Hepatocyte (in vitro differentiated cells): ENCODE data around the gene UAP1. TPM values are rescaled to one million over a fixed set of nuclear protein-coding genes. Genes with fewer than 3 reads are reported as not detected.

Experiments
- DNase-seq: peaks from one replicate; pipeline ENCODE4 v3.0.0-alpha.2; 2016; ENCODE audit warnings: low spot score
- H2AFZ ChIP-seq: fragments of 200-600 bp; sonication (generic); 2 replicates; pipeline ENCODE4 v1.6.0; 2016; ENCODE audit warnings: antibody characterized with exemption, mild to moderate bottlenecking
- H3K27ac ChIP-seq: fragments of 200-600 bp; sonication (generic); 2 replicates; pipeline ENCODE4 v1.5.1; 2016; ENCODE audit warnings: mild to moderate bottlenecking
- H3K27me3 ChIP-seq: fragments of 200-600 bp; sonication (generic); 2 replicates; pipeline ENCODE4 v1.6.1; 2016
- H3K36me3 ChIP-seq: fragments of 200-600 bp; sonication (generic); replicated peaks from 2 replicates; pipeline ENCODE4 v1.5.1; 2016; ENCODE audit warnings: low read depth; ENCODE audit not compliant: insufficient read depth
- H3K4me1 ChIP-seq: fragments of 200-600 bp; sonication (generic); 2 replicates; pipeline ENCODE4 v1.5.1; 2016; ENCODE audit warnings: mild to moderate bottlenecking, moderate library complexity; ENCODE audit not compliant: insufficient read depth
- H3K4me2 ChIP-seq: fragments of 200-600 bp; sonication (generic); 2 replicates; pipeline ENCODE4 v1.6.0; 2016
- H3K4me3 ChIP-seq: fragments of 200-600 bp; sonication (generic); 2 replicates; pipeline ENCODE4 v1.5.1; 2016; ENCODE audit warnings: mild to moderate bottlenecking
- H3K79me2 ChIP-seq: fragments of 200-600 bp; sonication (generic); 2 replicates; pipeline ENCODE4 v1.6.0; 2017; ENCODE audit warnings: mild to moderate bottlenecking
- H3K9me2 ChIP-seq: fragments of 200-600 bp; sonication (generic); replicated peaks from 2 replicates; pipeline ENCODE4 v1.6.0; 2017; ENCODE audit warnings: mild to moderate bottlenecking; ENCODE audit not compliant: insufficient read depth
- H3K9me3 ChIP-seq: fragments of 200-600 bp; sonication (generic); 2 replicates; pipeline ENCODE4 v1.5.1; 2016; ENCODE audit warnings: low read depth, mild to moderate bottlenecking
- H4K20me1 ChIP-seq: fragments of 200-600 bp; sonication (generic); 2 replicates; pipeline ENCODE4 v1.6.0; 2016; ENCODE audit warnings: mild to moderate bottlenecking; ENCODE audit not compliant: insufficient read depth, poor library complexity, severe bottlenecking
- CTCF ChIP-seq: fragments of 200-600 bp; sonication (generic); IDR thresholded peaks from 2 replicates; pipeline ENCODE4 v1.5.1; 2016; ENCODE audit warnings: antibody characterized with exemption, mild to moderate bottlenecking; ENCODE audit not compliant: poor library complexity
- EZH2 ChIP-seq: fragments of 200-600 bp; sonication (generic); IDR thresholded peaks from 2 replicates; pipeline ENCODE4 v1.6.1; 2016; ENCODE audit warnings: antibody characterized with exemption, mild to moderate bottlenecking, borderline replicate concordance
- EZH2phosphoT487 ChIP-seq: fragments of 200-600 bp; sonication (generic); IDR thresholded peaks from one replicate; pipeline ENCODE4 v1.6.1; 2018; ENCODE audit warnings: antibody characterized with exemption, mild to moderate bottlenecking, low read depth, moderate library complexity; ENCODE audit not compliant: unreplicated experiment, severe bottlenecking
- WGBS: methylation state at CpG from one replicate; pipeline ENCODE4 v1.1.6; 2016; ENCODE audit warnings: low lambda C conversion rate; ENCODE audit errors: missing lambda C conversion rate; 5-methylcytosine and 5-hydroxymethylcytosine counted together
- polyA plus RNA-seq: library from polyadenylated mRNA; unstranded; fragments of >200 nt; fragmentation: Nextera tagmentation; extraction: Ambion mirVana; gene quantifications from 2 replicates; pipeline ENCODE4 v1.2.1, GENCODE V29; 2016
- total RNA-seq: library from RNA; depleted of rRNA; stranded (reverse); fragments of >200 nt; gene quantifications from 2 replicates; pipeline ENCODE4 v1.2.3, GENCODE V29; 2014

UAP1 gene
- total and polyA plus RNA-seq, 2 experiments from 2014 or later, result 57.4 to 65.2 TPM

DNA sequence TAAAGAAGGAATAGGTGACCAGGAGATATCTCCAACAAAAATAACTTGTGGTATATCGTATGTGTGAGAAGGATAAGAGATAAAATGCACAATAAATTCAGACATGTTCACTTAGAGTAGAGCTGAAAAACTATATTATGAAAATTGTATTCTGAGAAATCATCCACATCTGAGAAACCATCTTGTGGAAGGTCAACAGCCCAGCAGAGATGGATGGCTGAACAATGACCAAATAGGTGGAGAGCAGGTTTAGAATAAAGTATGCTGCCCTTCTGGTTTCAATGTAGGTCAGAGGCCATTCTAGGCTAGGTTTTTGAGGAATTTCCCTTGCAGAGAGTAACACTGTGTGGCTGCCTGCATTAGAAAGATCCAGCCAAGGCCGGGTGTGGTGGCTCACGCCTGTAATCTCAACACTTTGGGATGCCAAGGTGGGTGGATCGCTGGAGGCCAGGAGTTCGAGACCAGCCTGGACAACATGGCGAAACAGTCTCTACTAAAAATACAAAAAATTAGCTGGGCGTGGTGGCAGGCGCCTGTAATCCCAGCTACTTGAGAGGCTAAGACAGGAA is 8.8 kb upstream of the UAP1 start:
- no peaks in the 10 kb centered on the region for H3K27me3 ChIP-seq
- peaks cover 6% of the 10 kb centered on the region for H3K4me1 ChIP-seq
- H2AFZ ChIP-seq, result no peak overlapping the region
- TF ChIP-seq EZH2 (no peak), CTCF (no peak), EZH2phosphoT487 (no peak)
- H3K4me3 ChIP-seq, result no peak overlapping the region
- DNase-seq, result no peak
- H3K9me2 ChIP-seq, result no peaks in the 10 kb centered on the region
- 98% methylated on average over 8 of the region's 8 CpGs for WGBS
- H3K4me2 ChIP-seq, result no peak overlapping the region
- H3K9me3 ChIP-seq, result no peaks in the 10 kb centered on the region
- H3K27ac ChIP-seq, result no peak overlapping the region
- H3K36me3 ChIP-seq, result no peaks in the 10 kb centered on the region
- no peaks in the 10 kb centered on the region for H4K20me1 ChIP-seq
- H3K79me2 ChIP-seq, result no peaks in the 10 kb centered on the region

DNA sequence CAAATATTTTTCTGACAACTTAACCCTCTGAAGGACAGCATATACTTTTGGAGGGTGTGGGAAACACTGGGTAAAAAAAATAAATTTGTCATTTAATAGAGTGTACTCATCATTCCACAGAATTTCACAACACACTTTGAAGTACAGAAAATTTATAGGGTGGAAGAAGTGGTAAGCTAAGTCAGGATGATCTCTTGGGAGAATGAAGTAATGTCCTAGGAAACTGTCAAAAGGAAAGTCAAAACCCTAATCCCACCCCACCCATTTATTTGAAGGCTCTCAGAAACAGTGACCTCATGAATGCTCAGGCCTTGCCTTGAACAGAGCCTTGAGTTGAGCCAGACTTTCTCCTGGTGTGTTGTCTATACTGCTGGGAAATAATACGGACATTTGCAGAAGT is 7.3 kb upstream of the UAP1 start:
- H3K36me3 ChIP-seq, result no peaks in the 10 kb centered on the region
- 87% methylated on average over 1 of the region's 1 CpG for WGBS
- H3K9me2 ChIP-seq, result no peaks in the 10 kb centered on the region
- H4K20me1 ChIP-seq, result no peaks in the 10 kb centered on the region
- no peaks in the 10 kb centered on the region for H3K4me1 ChIP-seq
- no peak for DNase-seq
- no peaks in the 10 kb centered on the region for H3K79me2 ChIP-seq
- H3K27me3 ChIP-seq, result no peaks in the 10 kb centered on the region
- no peaks in the 10 kb centered on the region for H3K9me3 ChIP-seq
- H3K4me3 ChIP-seq, result no peak overlapping the region
- no peak for TF ChIP-seq EZH2
- no peak for TF ChIP-seq EZH2phosphoT487
- TF ChIP-seq CTCF, result no peak
- no peak overlapping the region for H3K4me2 ChIP-seq
- H2AFZ ChIP-seq, result no peak overlapping the region
- no peak overlapping the region for H3K27ac ChIP-seq

GRCh38 chr1:162557536-162557935 is 4.0 kb upstream of the UAP1 start:
- H2AFZ ChIP-seq, result no peak overlapping the region
- no peak overlapping the region for H3K27ac ChIP-seq
- TF ChIP-seq EZH2 (no peak), CTCF (no peak), EZH2phosphoT487 (no peak)
- peaks cover 9% of the 10 kb centered on the region for H3K79me2 ChIP-seq
- H3K9me2 ChIP-seq, result no peaks in the 10 kb centered on the region
- WGBS, result 73% methylated on average over 3 of the region's 3 CpGs
- H3K4me3 ChIP-seq, result no peak overlapping the region
- DNase-seq, result no peak
- H3K4me2 ChIP-seq, result no peak overlapping the region
- H3K36me3 ChIP-seq, result no peaks in the 10 kb centered on the region
- H3K27me3 ChIP-seq, result no peaks in the 10 kb centered on the region
- H4K20me1 ChIP-seq, result no peaks in the 10 kb centered on the region
- no peaks in the 10 kb centered on the region for H3K9me3 ChIP-seq
- H3K4me1 ChIP-seq, result peaks cover 9% of the 10 kb centered on the region
